IMR-90 (cell line): ENCODE data around the gene ACYP2. TPM values are rescaled to one million over a fixed set of nuclear protein-coding genes. Genes with fewer than 3 reads are reported as not detected.

ENCODE experiments used
- ATAC-seq: fragments of 200-7000 bp; cut with Tn5 transposase; 2 replicates; pipeline ENCODE4 v1.9.1; 2020; ENCODE audit warnings: low read depth, mild to moderate bottlenecking, moderate library complexity
- BruUV-seq: library from RNA; stranded (reverse); fragments of 400-500 nt; replicated peaks from 2 replicates; lab custom pipeline; 2021; lab: Mats Ljungman, UMichigan
- CTCF ChIA-PET: fragments of 300-600 bp; formaldehyde crosslinking; extraction: SDS; loops from one replicate; lab custom pipeline; 2021; ENCODE audit warnings: antibody characterized with exemption; lab: Yijun Ruan, JAX
- POLR2A ChIA-PET: fragments of 300-600 bp; sonication (Branson Sonifier 250); formaldehyde crosslinking; loops from one replicate; lab custom pipeline; 2022; ENCODE audit warnings: antibody characterized with exemption; ENCODE audit not compliant: unreplicated experiment; lab: Charles Lee
- DNase-seq: peaks from one replicate; pipeline ENCODE4 v3.0.0; 2013
- H2AFZ ChIP-seq: replicated peaks from 2 replicates; pipeline ENCODE3; 2013; ENCODE audit warnings: low read length, mild to moderate bottlenecking; ENCODE audit not compliant: poor library complexity
- H2AK5ac ChIP-seq: 2 replicates; pipeline ENCODE4 v1.6.1; 2013; ENCODE audit warnings: low read depth, low read length, inconsistent platforms
- H2AK9ac ChIP-seq: replicated peaks from 2 replicates; pipeline ENCODE3; 2013; ENCODE audit warnings: mild to moderate bottlenecking, low read depth, low read length, moderate library complexity; ENCODE audit not compliant: poor library complexity
- H2BK120ac ChIP-seq: 2 replicates; pipeline ENCODE4 v1.6.1; 2013; ENCODE audit warnings: low read depth, low read length, inconsistent platforms
- H2BK15ac ChIP-seq: 3 replicates; pipeline ENCODE4 v1.6.1; 2013; ENCODE audit warnings: low read depth, low read length, inconsistent platforms
- H2BK20ac ChIP-seq: 2 replicates; pipeline ENCODE4 v1.6.1; 2013; ENCODE audit warnings: low read depth, mild to moderate bottlenecking, inconsistent platforms, low read length, moderate library complexity
- H2BK5ac ChIP-seq: 2 replicates; pipeline ENCODE4 v1.6.1; 2013; ENCODE audit warnings: mild to moderate bottlenecking, low read depth, low read length, inconsistent platforms; ENCODE audit not compliant: poor library complexity, severe bottlenecking
- H3K14ac ChIP-seq: replicated peaks from 2 replicates; pipeline ENCODE4 v1.6.1; 2013; ENCODE audit warnings: low read depth, low read length, inconsistent platforms
- H3K18ac ChIP-seq: 2 replicates; pipeline ENCODE4 v1.6.1; 2013; ENCODE audit warnings: low read depth, low read length, control low read depth
- H3K23ac ChIP-seq: 2 replicates; pipeline ENCODE4 v1.6.1; 2013; ENCODE audit warnings: low read depth, low read length, inconsistent platforms
- H3K27ac ChIP-seq: 2 replicates; pipeline ENCODE4 v1.5.1; 2013; ENCODE audit warnings: mild to moderate bottlenecking, control low read depth, low read length; ENCODE audit not compliant: insufficient read depth
- H3K27me3 ChIP-seq: 2 replicates; pipeline ENCODE4 v1.6.1; 2013; ENCODE audit warnings: low read length; ENCODE audit not compliant: control insufficient read depth, insufficient read depth
- H3K36me3 ChIP-seq: 2 replicates; pipeline ENCODE4 v1.6.1; 2013; ENCODE audit warnings: low read length, mixed read lengths; ENCODE audit not compliant: control insufficient read depth, insufficient read depth
- H3K4ac ChIP-seq: 2 replicates; pipeline ENCODE4 v1.6.1; 2013; ENCODE audit warnings: low read depth, low read length, inconsistent platforms
- H3K4me1 ChIP-seq: 2 replicates; pipeline ENCODE4 v1.6.1; 2013; ENCODE audit warnings: low read length, mixed read lengths; ENCODE audit not compliant: control insufficient read depth, insufficient read depth
- H3K4me2 ChIP-seq: 2 replicates; pipeline ENCODE4 v1.6.1; 2013; ENCODE audit warnings: low read depth, mild to moderate bottlenecking, control low read depth, low read length, moderate library complexity
- H3K4me3 ChIP-seq: 2 replicates; pipeline ENCODE4 v1.5.1; 2013; ENCODE audit warnings: low read depth, mild to moderate bottlenecking, control low read depth, low read length, moderate library complexity; ENCODE audit not compliant: insufficient read depth
- H3K56ac ChIP-seq: 2 replicates; pipeline ENCODE4 v1.6.1; 2013; ENCODE audit warnings: low read length, inconsistent platforms; ENCODE audit not compliant: insufficient read depth; ENCODE audit errors: extremely low read depth
- H3K79me1 ChIP-seq, 2 experiments: 2 replicates each; pipeline ENCODE4 v1.6.1; 2013; ENCODE audit warnings: low read length in 2 of 2, inconsistent platforms in 1 of 2, low read depth in 1 of 2
- H3K9ac ChIP-seq: 2 replicates; pipeline ENCODE4 v1.6.1; 2013; ENCODE audit warnings: low read depth, low read length, control low read depth
- H3K9me1 ChIP-seq: 2 replicates; pipeline ENCODE4 v1.6.1; 2013; ENCODE audit warnings: low read length, inconsistent platforms; ENCODE audit not compliant: insufficient read depth
- H3K9me3 ChIP-seq: 2 replicates; pipeline ENCODE4 v1.6.1; 2013; ENCODE audit warnings: low read length; ENCODE audit not compliant: control insufficient read depth, insufficient read depth
- H4K20me1 ChIP-seq: 2 replicates; pipeline ENCODE4 v1.6.1; 2013; ENCODE audit warnings: low read length, inconsistent platforms; ENCODE audit not compliant: insufficient read depth
- H4K5ac ChIP-seq: 2 replicates; pipeline ENCODE4 v1.6.1; 2013; ENCODE audit warnings: mild to moderate bottlenecking, low read depth, low read length, control low read depth
- H4K8ac ChIP-seq, 2 experiments: 2 replicates each; pipeline ENCODE4 v1.6.1; 2013; ENCODE audit warnings: low read depth in 2 of 2, low read length in 2 of 2, control low read depth in 1 of 2, inconsistent platforms in 1 of 2
- H4K91ac ChIP-seq: 2 replicates; pipeline ENCODE4 v1.6.1; 2013; ENCODE audit warnings: low read depth, low read length, inconsistent platforms; ENCODE audit not compliant: insufficient read depth
- MAFK ChIP-seq: IDR thresholded peaks from 2 replicates; pipeline ENCODE4 v1.6.1; 2012; ENCODE audit warnings: low read depth, low read length, improper control_type of control experiment
- MXI1 ChIP-seq: IDR thresholded peaks from 2 replicates; pipeline ENCODE4 v1.6.1; 2012; ENCODE audit warnings: low read depth, mild to moderate bottlenecking, low read length, moderate library complexity, borderline replicate concordance
- RCOR1 ChIP-seq: IDR thresholded peaks from 2 replicates; pipeline ENCODE4 v1.6.1; 2012; ENCODE audit warnings: mild to moderate bottlenecking, low read length, improper control_type of control experiment; ENCODE audit not compliant: insufficient replicate concordance
- SMC3 ChIP-seq: fragments of 150-350 bp; IDR thresholded peaks from 2 replicates; pipeline ENCODE4 v1.6.1; 2016; ENCODE audit warnings: low read depth, mild to moderate bottlenecking, antibody characterized with exemption, low read length, moderate library complexity
- whole genome bisulfite sequencing, 2 experiments: methylation state at CpG; one replicate each; pipeline versions ENCODE4 v1.1.5 to v1.1.7; 2013; ENCODE audit warnings: missing lambda C conversion rate in 2 of 2; ENCODE audit not compliant: insufficient read length in 1 of 2; ENCODE audit errors: extremely low coverage in 2 of 2; 5-methylcytosine and 5-hydroxymethylcytosine counted together
- dilution Hi-C: fragments of 300-500 bp; cut with HindIII; formaldehyde crosslinking; loops from one replicate; pipeline ENCODE4 v1.14.3; 2018; ENCODE audit warnings: low sequenced_read_pairs; ENCODE audit not compliant: unreplicated experiment
- in situ Hi-C: fragments of 300-500 bp; cut with MboI; formaldehyde crosslinking; loops from 3 replicates; pipeline ENCODE4 v1.14.3; 2019; ENCODE audit warnings: low sequenced_read_pairs, inconsistent platforms, mixed read lengths
- intact Hi-C: fragments of 100-400 bp; cut with micrococcal nuclease; formaldehyde crosslinking; loops from 2 replicates; pipeline ENCODE4 v1.10.0; 2022
- polyA plus RNA-seq, 3 experiments: library from polyadenylated mRNA; depleted of rRNA; stranded (reverse); fragments of >200 nt; gene quantifications; 2 replicates each; pipeline ENCODE4 v1.2.3, GENCODE V29; 2012; ENCODE audit warnings: low replicate concordance in 1 of 3
- total RNA-seq: library from RNA; depleted of rRNA; stranded (reverse); fragments of >200 nt; gene quantifications from 2 replicates; pipeline ENCODE4 v1.2.3, GENCODE V29; 2012

The ACYP2 gene
- total and polyA plus RNA-seq, 2 of the 4 experiments (the other 2 are of a cell fraction): 3.9 to 7.4 TPM

DNA sequence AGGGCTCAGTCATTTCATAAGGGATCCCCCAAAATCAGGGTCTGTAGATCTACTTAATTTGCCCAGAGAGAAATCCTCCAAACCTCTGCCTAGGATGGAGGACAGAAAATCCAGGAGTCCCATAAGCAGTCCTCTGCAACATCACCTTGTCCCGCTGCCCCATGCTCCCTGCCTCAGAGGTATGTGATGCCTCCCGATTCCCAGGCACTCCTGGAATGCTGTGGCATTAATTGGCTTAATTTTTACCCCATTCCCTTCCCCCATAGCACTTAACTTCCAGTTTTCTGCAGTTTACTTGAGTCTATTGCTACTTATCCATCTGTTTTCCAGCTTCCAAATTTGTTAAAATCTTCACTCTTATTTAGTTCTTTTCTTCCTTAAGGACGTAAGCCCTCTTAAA lies 232.2 kb downstream of the ACYP2 start:
- H2AK9ac ChIP-seq: no peak overlapping the region
- H2AK5ac ChIP-seq: no peak overlapping the region
- H2BK15ac ChIP-seq: no peak overlapping the region

More for the DNA sequence above, 232.2 kb downstream of the ACYP2 start:
- Histone ChIP-seq H3K9ac (no peak overlapping the region), H4K5ac (no peak overlapping the region), H3K14ac (no peak overlapping the region), H3K27ac (no peak overlapping the region), H4K20me1 (no peaks in the 10 kb centered on the region), H2BK120ac (no peak overlapping the region), H3K4me2 (no peak overlapping the region), H3K9me3 (no peaks in the 10 kb centered on the region), H3K27me3 (no peaks in the 10 kb centered on the region; the same call in 1 of the 2 replicates), H3K4ac (no peak overlapping the region), H3K4me1 (no peaks in the 10 kb centered on the region), H4K91ac (no peak overlapping the region), H3K79me1 (no peaks in the 10 kb centered on the region), H3K9me1 (no peaks in the 10 kb centered on the region), H3K18ac (no peak overlapping the region), H3K36me3 (no peaks in the 10 kb centered on the region), H2BK5ac (no peak overlapping the region), H2AFZ (no peak overlapping the region), H2BK20ac (no peak overlapping the region), H4K8ac (no peak overlapping the region), H3K56ac (no peak overlapping the region), H3K23ac (no peak overlapping the region), H3K4me3 (no peak overlapping the region)
- no TSS peak for BruUV-seq
- dilution Hi-C loops: no loop called here
- in situ Hi-C loops: no loop called here
- ATAC-seq: no peak
- 83% methylated on average over 1 of the region's 3 CpGs; no CpG with 5 or more reads in 1 of the 2 experiments for WGBS, 2 experiments
- intact Hi-C loops: no loop called here
- CTCF ChIA-PET: interaction anchor here (0.5 to 0.7 kb wide), 2 partner anchors 132 to 136 kb away, joined by 3 to 5 read pairs; no protein-coding TSS in a partner anchor
- TF ChIP-seq MXI1: no peak
- no peak for TF ChIP-seq RCOR1
- TF ChIP-seq SMC3: no peak
- no peak for TF ChIP-seq MAFK
- DNase-seq: no peak
- POLR2A ChIA-PET: no interaction called here
